Stimulated activated CD4-positive, alpha-beta T cell treated with anti-CD3 and anti-CD28 coated beads, Interleukin-12 subunit alpha, Interleukin-12 subunit beta, amount 100 ng/mL, for 24 hours (primary cell): ENCODE results near the gene DHX29.
"Not testable (repeated sequence)": the region's sequence is repeated elsewhere in the genome, so short reads cannot be mapped to it uniquely, and the experiment has no call there.

Experiments used
- DNase-seq, 2 experiments: peaks; one replicate each; pipeline ENCODE4 v3.0.0-alpha.2; 2020; ENCODE audit warnings: low read depth in 2 of 2

Gene DHX29, protein sequence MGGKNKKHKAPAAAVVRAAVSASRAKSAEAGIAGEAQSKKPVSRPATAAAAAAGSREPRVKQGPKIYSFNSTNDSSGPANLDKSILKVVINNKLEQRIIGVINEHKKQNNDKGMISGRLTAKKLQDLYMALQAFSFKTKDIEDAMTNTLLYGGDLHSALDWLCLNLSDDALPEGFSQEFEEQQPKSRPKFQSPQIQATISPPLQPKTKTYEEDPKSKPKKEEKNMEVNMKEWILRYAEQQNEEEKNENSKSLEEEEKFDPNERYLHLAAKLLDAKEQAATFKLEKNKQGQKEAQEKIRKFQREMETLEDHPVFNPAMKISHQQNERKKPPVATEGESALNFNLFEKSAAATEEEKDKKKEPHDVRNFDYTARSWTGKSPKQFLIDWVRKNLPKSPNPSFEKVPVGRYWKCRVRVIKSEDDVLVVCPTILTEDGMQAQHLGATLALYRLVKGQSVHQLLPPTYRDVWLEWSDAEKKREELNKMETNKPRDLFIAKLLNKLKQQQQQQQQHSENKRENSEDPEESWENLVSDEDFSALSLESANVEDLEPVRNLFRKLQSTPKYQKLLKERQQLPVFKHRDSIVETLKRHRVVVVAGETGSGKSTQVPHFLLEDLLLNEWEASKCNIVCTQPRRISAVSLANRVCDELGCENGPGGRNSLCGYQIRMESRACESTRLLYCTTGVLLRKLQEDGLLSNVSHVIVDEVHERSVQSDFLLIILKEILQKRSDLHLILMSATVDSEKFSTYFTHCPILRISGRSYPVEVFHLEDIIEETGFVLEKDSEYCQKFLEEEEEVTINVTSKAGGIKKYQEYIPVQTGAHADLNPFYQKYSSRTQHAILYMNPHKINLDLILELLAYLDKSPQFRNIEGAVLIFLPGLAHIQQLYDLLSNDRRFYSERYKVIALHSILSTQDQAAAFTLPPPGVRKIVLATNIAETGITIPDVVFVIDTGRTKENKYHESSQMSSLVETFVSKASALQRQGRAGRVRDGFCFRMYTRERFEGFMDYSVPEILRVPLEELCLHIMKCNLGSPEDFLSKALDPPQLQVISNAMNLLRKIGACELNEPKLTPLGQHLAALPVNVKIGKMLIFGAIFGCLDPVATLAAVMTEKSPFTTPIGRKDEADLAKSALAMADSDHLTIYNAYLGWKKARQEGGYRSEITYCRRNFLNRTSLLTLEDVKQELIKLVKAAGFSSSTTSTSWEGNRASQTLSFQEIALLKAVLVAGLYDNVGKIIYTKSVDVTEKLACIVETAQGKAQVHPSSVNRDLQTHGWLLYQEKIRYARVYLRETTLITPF (N-terminal part only)

DNA sequence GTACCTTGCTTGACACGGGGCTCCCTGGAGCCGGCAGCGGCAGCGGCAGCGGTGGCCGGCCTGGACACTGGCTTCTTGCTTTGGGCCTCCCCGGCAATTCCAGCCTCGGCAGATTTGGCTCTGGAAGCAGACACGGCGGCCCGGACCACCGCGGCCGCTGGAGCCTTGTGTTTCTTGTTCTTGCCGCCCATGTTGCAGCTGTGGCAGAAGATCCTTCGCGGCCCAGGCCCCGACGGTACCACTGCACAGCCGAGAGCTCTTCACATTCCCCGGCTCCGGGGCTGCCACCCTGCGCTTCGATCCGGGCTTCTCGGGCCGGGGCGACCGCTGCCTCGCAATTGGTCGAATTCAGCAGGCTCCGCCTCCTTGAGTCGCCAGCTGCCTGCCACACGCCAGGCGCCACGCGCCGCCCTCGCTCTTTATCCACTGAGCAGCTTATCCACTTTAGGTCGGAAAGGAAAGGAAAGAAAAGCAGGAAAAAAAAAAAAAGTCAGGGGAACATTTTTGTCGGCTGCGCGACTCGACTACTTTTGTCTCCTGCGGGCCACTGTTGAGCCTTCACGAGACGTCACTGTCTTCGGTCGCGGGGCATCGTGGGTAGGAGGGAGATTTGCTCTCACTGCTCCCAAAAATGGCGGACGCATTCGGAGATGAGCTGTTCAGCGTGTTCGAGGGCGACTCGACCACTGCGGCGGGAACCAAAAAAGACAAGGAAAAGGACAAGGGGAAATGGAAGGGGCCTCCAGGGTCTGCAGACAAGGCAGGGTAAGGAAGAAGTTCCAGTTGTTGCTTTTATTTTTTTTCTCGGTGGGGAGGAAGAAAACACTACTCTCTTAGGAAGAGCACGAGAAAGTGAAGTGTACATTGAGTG is at the start of gene DHX29, which contains the start of gene MTREX:
Gene DHX29 (minus strand): TSS at position 312 of the 871 bp plus-strand sequence. CDS start 121 bp downstream, at position 191.
Gene MTREX (plus strand): TSS at position 607 of the 871 bp plus-strand sequence. CDS start 25 bp downstream, at position 632.
- DNase-seq = peak; percentile 80 to 82

DNA sequence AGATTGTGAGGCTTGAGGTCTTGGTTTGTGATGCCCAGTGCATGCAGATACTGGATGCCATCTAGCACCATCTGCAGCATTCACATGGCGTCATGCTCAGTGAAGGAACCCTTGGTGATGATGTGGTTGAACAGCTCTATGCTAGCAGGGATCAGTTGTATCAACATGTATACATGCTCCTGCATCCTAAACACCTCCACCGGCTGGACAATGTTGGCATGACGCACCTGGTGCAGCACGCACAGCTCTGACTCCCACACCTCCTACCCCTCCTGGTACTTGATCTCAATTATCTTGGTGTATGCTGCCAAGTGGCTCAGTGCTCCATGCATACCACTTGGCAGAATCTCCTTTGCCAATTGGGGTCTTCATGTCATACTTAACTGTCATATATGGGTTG is 49.4 kb upstream of the DHX29 start:
- DNase-seq = no peak

DNA sequence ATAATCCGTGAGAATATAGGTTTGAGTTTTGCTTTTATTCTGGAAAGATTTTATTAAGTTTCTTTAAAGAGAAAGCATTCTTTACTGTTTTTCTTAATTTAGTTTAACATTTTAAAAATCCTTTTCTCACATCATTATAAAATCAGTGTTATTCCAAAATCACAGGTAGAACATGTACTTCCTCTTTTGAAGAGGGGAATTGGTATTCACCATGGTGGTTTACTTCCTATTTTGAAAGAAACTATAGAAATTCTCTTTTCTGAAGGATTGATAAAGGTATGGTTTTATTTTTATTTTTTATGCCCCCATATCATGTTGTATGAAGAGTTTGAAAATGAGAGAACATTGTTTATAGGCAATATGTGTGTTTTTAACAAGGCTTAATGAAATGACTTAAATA is 43.3 kb upstream of the DHX29 start:
- no peak for DNase-seq

DNA sequence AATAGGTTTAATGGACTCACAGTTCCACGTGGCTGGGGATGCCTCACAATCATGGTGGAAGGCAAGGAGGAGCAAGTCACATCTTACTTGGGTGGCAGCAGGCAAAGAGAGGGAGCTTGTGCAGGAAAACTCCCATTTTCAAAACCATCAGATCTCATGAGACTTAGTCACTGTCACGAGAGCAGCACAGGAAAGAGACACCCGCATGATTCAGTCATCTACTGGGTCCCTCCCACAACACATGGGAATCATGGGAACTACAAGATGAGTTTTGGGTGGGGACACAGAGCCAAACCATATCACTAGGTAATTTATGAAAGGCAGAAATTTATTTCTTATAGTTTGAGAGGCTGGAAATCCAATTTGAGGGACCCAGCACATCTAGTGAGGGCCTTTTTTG is 40.3 kb upstream of the DHX29 start:
- no peak for DNase-seq

GRCh38 chr5:55345327-55345726 is 37.8 kb upstream of the DHX29 start:
- DNase-seq = no peak

GRCh38 chr5:55344392-55344992 is 37.0 kb upstream of the DHX29 start:
- DNase-seq = peak; percentile 16 to 60

DNA sequence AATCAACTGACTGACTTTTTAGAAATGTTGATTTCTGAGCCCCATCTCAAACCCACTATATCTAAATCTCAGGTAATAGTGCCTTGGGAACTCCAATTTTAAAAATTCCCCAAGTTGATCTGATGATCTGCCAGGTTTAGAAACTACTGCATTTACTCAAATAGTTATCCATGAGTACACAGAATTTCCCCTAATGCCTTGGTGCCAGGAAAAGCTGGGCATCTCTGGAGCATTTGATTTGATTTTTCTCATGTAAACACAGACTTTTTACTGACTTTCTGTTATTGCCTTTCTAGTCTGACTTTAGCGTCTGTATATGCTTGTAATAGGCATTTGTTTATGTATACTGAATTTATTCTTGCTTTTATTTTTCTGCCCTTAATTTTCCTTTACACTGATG is 36.1 kb upstream of the DHX29 start:
- no peak for DNase-seq

DNA sequence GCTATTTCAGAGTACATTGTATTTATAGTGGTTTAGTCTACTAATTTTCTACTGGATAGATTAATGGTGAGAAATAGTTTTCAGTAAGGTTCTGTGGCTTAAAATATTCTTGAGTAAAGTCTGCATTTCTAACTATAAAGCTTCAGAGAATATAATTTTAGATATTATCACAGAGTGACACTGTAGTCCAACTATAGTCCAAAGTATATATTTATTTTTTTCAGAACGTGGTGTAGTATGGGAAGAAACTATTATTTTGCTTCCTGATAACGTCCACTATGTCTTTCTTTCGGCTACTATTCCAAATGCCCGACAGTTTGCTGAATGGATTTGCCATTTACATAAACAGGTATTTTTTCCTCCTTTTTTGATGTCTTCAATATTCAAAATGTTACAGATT is 35.6 kb upstream of the DHX29 start:
- DNase-seq = no peak

GRCh38 chr5:55338810-55339243 is 31.3 kb upstream of the DHX29 start:
- peak; percentile 37 to 63 for DNase-seq

DNA sequence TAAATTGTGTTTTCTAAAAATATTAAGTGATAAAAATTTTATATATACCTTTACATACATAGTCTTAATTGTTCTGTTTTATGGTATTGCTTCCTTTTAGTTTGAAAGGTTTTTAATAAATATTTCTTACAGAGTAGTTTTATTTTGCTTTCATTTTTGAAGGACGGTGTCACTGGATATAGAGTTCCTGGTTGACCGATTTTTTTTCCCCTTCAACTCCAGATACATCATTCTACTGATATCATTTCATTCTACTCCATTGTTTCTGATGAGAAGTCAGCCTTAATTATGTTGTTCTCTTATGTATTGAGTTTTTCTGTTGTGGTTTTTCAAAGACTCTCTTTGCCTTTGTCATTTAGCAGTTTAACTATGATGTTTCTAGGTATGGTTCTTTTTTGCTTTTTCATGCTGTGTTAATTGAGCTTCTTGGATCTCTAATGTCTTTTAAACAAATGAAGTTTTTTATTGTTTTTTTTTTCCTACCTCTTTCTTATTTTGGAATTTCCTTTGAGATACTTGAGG is 30.7 kb upstream of the DHX29 start:
- no peak for DNase-seq

GRCh38 chr5:55333811-55334210 is 26.3 kb upstream of the DHX29 start:
- DNase-seq = no peak

DNA sequence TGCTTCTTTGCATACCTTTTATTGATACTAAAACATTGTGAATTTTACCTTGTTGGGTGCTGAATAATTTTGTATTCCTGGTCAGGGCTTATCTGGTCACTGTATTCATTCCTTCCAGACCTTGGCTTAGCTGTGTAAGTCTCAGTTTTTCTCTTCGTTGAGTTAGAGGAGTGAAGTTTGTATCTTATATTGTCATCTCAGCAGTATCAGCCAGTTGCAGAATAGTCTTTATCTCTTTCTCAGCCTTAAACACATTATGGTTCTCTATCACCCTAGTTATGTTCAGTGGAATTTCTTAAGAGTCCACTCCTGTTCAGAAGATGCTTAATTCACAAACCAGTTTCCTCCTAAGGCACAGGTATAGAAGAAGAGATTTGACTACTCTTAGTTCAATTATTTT is 25.5 kb upstream of the DHX29 start:
- no peak for DNase-seq

DNA sequence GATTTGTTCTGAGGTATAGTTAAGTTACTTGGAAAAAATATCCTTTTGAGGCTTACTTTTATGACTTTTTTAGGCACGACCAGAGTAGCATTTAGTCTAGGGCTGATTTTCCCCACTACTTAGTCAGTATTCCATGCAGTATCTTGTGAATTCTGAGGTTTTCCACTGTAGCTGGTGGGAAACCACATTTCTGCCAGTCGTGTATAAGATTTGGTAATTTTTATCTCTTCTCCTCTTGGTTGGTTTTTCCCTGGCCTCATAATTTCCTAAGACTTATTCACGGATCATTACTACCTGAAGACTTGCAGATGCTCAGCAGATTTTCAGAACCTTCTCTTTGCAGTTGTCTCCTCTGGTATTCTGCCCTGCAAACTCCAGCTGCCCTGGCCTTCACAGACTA is 23.8 kb upstream of the DHX29 start:
- no peak for DNase-seq

DNA sequence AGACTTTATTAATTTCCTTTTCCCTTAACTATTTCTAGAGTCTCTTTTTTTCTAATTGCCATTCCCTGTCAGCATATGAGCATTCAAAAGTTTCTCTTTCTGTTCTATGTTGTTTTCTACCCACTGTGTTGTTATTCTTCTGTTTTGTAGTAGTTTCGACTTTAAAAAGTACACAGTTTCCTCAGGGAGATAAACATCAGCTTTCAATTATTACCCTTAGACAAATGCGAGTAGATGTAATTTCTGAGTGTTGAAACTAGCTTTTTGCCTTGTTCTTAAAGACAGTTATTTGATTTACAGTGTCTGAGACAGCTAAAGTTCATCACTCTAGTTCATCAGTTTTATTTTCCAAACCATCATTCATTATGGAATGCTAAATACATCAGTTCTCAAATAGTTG is 19.8 kb upstream of the DHX29 start:
- DNase-seq = no peak

DNA sequence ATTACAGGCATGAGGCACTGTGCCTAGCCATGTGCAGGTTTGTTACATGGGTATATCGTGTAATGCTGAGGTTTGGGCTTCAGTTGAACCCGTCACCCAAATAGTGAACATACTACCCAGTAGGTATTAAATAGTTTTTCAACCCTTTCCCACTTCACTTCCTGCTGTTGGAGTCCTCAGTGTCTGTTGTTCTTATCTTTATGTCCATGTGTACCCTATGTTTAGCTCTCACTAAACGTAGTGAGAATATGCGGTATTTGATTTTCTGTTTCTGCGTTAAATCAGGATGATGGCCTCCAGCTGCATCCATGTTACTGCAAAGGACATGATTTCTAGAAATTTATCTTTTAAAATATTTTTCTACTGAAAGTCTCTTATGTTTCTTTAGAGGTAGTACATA is 18.1 kb upstream of the DHX29 start:
- no peak for DNase-seq

GRCh38 chr5:55324815-55325418 is 17.4 kb upstream of the DHX29 start:
- no peak for DNase-seq

DNA sequence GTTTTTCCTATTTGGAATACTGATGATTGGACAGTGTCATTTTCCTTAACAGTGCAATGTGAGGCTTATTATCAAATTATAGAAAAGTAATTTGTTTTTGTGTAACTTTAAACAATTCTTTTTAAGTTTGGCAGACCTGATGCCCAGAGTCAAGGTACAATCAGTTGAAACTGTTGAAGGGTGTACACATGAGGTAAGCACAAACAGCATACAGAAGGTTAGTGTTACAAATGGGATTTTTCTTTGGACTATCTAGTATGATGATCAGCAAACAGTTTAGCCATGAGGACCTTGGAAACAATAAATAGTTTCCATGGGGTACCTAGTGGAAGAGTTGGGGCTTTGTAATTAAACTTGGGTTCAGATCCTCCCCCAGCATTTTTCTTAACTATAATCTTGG is 16.5 kb upstream of the DHX29 start:
- DNase-seq = no peak

- no peak for DNase-seq
Observed at GRCh38 chr5:55320571-55320970, 13.1 kb upstream of the DHX29 start.

GRCh38 chr5:55319491-55319890 is 12.0 kb upstream of the DHX29 start:
- no peak for DNase-seq

DNA sequence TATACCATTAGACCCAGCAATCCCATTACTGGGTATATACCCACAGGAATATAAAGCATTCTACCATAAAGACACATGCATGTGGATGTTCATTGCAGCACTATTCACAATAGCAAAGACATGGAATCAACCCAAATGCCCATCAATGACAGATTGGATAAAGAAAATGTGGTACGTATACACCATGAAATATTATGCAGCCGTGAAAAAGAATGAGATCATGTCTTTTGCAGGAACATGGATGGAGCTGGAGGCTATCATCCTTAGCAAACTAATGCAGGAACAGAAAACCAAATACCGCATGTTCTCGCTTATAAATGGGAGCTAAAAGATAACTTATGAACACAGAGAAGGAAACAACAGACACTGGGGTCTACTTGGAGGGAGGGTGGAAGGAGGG is 10.7 kb upstream of the DHX29 start:
- not testable (repeated sequence) for DNase-seq
